Loucy (cell line): Measurements from ENCODE around the gene SNRPN.
A peak's percentile ranks its signal among the peaks of the same experiment; 100 is the strongest.

Experiments
- H2AFZ ChIP-seq: fragments of 200-600 bp; sonication (generic); 2 replicates; pipeline ENCODE4 v1.6.0; 2016; ENCODE audit warnings: antibody characterized with exemption, mild to moderate bottlenecking, low read length, moderate library complexity
- H3F3A ChIP-seq: fragments of 200-600 bp; 2 replicates; pipeline ENCODE4 v1.6.0; 2016; ENCODE audit warnings: antibody characterized with exemption, low read depth, mild to moderate bottlenecking
- H3K27me3 ChIP-seq: fragments of 200-600 bp; sonication (generic); 2 replicates; pipeline ENCODE4 v1.6.1; 2014; ENCODE audit warnings: low read length, mild to moderate bottlenecking; ENCODE audit not compliant: insufficient read depth, poor library complexity, severe bottlenecking
- H3K36me3 ChIP-seq: fragments of 200-600 bp; sonication (generic); 2 replicates; pipeline ENCODE4 v1.6.1; 2016; ENCODE audit warnings: low read length; ENCODE audit not compliant: insufficient read depth
- H3K4me1 ChIP-seq: fragments of 200-600 bp; sonication (generic); 2 replicates; pipeline ENCODE4 v1.5.1; 2014; ENCODE audit warnings: low read length, mild to moderate bottlenecking; ENCODE audit not compliant: insufficient read depth, poor library complexity, severe bottlenecking
- H3K4me2 ChIP-seq: fragments of 200-600 bp; sonication (generic); 2 replicates; pipeline ENCODE4 v1.6.0; 2014; ENCODE audit warnings: antibody characterized with exemption, low read length, low read depth, mild to moderate bottlenecking; ENCODE audit not compliant: poor library complexity, severe bottlenecking
- H3K4me3 ChIP-seq: fragments of 200-600 bp; sonication (generic); 2 replicates; pipeline ENCODE4 v1.5.1; 2014; ENCODE audit warnings: low read length, mild to moderate bottlenecking, mixed read lengths; ENCODE audit not compliant: poor library complexity, severe bottlenecking
- H3K79me2 ChIP-seq: fragments of 200-600 bp; sonication (generic); 2 replicates; pipeline ENCODE4 v1.6.1; 2014; ENCODE audit warnings: low read length; ENCODE audit not compliant: insufficient read depth
- H3K9ac ChIP-seq: fragments of 200-600 bp; sonication (generic); 2 replicates; pipeline ENCODE4 v1.6.0; 2014; ENCODE audit warnings: mild to moderate bottlenecking, low read depth, low read length, moderate library complexity; ENCODE audit not compliant: poor library complexity, severe bottlenecking
- H3K9me2 ChIP-seq: fragments of 200-600 bp; sonication (generic); replicated peaks from 2 replicates; pipeline ENCODE4 v1.6.1; 2016; ENCODE audit warnings: low read depth, low read length, mixed read lengths
- H3K9me3 ChIP-seq: fragments of 200-600 bp; sonication (generic); 2 replicates; pipeline ENCODE4 v1.6.1; 2014; ENCODE audit warnings: mild to moderate bottlenecking, antibody characterized with exemption, low read length, low read depth; ENCODE audit not compliant: insufficient read depth
- H4K20me1 ChIP-seq: fragments of 200-600 bp; sonication (generic); 2 replicates; pipeline ENCODE4 v1.6.0; 2014; ENCODE audit warnings: antibody characterized with exemption, low read length, mild to moderate bottlenecking; ENCODE audit not compliant: insufficient read depth, poor library complexity, severe bottlenecking
- CTCF ChIP-seq: fragments of 200-600 bp; sonication (generic); conservative IDR thresholded peaks from 2 replicates; pipeline ENCODE4 v1.5.1; 2014; ENCODE audit warnings: mild to moderate bottlenecking, antibody characterized with exemption, low read length
- EZH2phosphoT487 ChIP-seq: fragments of 200-600 bp; IDR thresholded peaks from 2 replicates; pipeline ENCODE4 v1.6.1; 2018; ENCODE audit warnings: antibody characterized with exemption, mild to moderate bottlenecking, moderate library complexity, borderline replicate concordance

Gene SNRPN

GRCh38 chr15:24954783-24955530 lies at the start of gene SNRPN, which contains the start of gene SNURF:
SNRPN (plus strand) TSS chr15:24954987; CDS start chr15:24974454, 19,467 bp downstream.
SNURF (plus strand) TSS chr15:24954987; CDS start chr15:24955049, 62 bp downstream.
- Histone ChIP-seq H3K79me2 (peaks cover 46% of the 10 kb centered on the region), H3K27me3 (no peaks in the 10 kb centered on the region), H2AFZ (peak within 1 kb of the TSS; percentile 57), H3K4me1 (peaks cover 24% of the 10 kb centered on the region), H3K9ac (peak within 1 kb of the TSS; percentile 77), H3K4me2 (peak within 1 kb of the TSS; percentile 75), H3K36me3 (no peaks in the 10 kb centered on the region), H3K9me3 (no peaks in the 10 kb centered on the region), H3F3A (no peaks in the 10 kb centered on the region), H4K20me1 (peaks cover 24% of the 10 kb centered on the region), H3K4me3 (peak within 1 kb of the TSS; percentile 90), H3K9me2 (no peaks in the 10 kb centered on the region)
- TF ChIP-seq EZH2phosphoT487 (no peak), CTCF (no peak)

DNA sequence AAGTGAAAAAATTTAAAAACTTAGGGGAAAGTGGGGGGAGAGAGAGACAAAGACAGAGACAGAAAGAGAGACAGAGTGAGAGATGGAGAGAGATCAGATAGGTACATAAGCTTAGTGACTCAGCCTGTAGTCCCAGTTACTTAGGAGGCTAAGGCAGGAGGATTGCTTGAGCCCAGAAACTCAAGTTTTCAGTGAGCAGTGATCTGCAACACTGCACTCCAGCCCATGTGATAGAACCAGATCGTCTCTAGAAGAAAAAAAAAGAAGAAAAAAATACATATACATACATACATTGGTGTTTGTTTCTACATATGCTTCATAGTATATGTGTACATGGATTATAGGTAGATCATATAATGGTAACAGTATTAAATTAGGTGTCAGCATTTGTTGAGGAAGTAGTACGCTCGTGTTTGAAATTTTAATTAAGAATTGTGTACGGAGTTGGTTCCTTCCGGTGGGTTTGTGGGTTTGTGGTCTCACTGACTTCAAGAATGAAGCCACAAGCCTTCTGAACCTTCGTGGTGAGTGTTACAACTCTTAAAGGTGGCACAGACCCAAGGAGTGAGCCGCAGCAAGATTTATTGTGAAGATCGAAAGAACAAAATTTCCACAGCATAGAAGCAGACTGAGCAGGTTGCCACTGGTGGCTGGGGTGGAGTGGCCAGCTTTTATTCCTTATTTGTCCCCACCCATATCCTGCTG lies 38.3 kb upstream of the SNRPN start:
- TF ChIP-seq EZH2phosphoT487: peak; percentile 86
- no peak for TF ChIP-seq CTCF
- Histone ChIP-seq H2AFZ (no peak overlapping the region), H3K79me2 (no peaks in the 10 kb centered on the region), H3K36me3 (no peaks in the 10 kb centered on the region), H3K9me2 (no peaks in the 10 kb centered on the region), H3K9ac (no peak overlapping the region), H3K4me3 (no peak overlapping the region), H4K20me1 (no peaks in the 10 kb centered on the region), H3K9me3 (no peaks in the 10 kb centered on the region), H3F3A (no peaks in the 10 kb centered on the region), H3K27me3 (peaks cover 77% of the 10 kb centered on the region), H3K4me2 (no peak overlapping the region), H3K4me1 (peaks cover 3% of the 10 kb centered on the region)

DNA sequence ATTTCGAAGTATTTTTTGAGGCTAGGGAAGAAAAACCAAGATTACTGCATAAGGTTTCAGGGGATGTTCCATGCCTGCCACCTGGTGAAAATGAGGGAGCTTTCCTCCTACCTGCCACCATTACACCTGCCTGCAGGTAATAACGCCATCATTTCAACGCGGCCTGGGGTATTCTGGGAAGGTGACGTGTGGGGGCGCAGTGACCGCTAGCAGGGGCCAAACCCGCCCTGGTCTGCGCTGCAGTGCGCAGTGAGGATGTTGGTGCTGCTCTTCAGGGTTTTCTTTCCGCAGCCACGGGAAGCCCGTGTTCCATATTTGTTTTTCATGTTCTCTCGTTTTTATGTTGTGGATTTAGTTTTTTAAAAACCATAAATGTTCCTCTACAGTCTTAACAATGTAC lies 37.4 kb upstream of the SNRPN start:
- TF ChIP-seq EZH2phosphoT487 (no peak), CTCF (no peak)
- H3K27me3 ChIP-seq: peaks cover 77% of the 10 kb centered on the region
- H3K9me3 ChIP-seq: no peaks in the 10 kb centered on the region
- no peaks in the 10 kb centered on the region for H3K79me2 ChIP-seq
- H3K4me3 ChIP-seq: no peak overlapping the region
- H3F3A ChIP-seq: no peaks in the 10 kb centered on the region
- no peak overlapping the region for H2AFZ ChIP-seq
- H3K4me2 ChIP-seq: no peak overlapping the region
- H3K36me3 ChIP-seq: no peaks in the 10 kb centered on the region
- H3K9ac ChIP-seq: no peak overlapping the region
- H4K20me1 ChIP-seq: no peaks in the 10 kb centered on the region
- no peaks in the 10 kb centered on the region for H3K9me2 ChIP-seq
- peaks cover 3% of the 10 kb centered on the region for H3K4me1 ChIP-seq
